ENCODE results near the gene KCNJ4.

KCNJ4 gene

GRCh38 chr22:38427465-38427864, 27.5 kb downstream of the KCNJ4 start:
- Histone ChIP-seq H3K4me1 (ENCODE audit: control insufficient read depth in 1 of 2, insufficient read depth in 2 of 2, low read length in 2 of 2) (no peaks in the 10 kb centered on the region), H4K91ac (ENCODE audit: low read depth, low read length) (no peak overlapping the region), H3K27me3 (ENCODE audit: insufficient read depth, low read length) (no peaks in the 10 kb centered on the region), H3K4ac (ENCODE audit: low read depth, low read length) (no peak overlapping the region), H3K14ac (ENCODE audit: low read length) (no peak overlapping the region), H2BK12ac (ENCODE audit: low read length) (no peak overlapping the region), H3K9ac (ENCODE audit: low read length) (no peak overlapping the region), H2BK5ac (ENCODE audit: low read depth, low read length, poor library complexity) (no peak overlapping the region), H3K79me2 (ENCODE audit: control insufficient read depth, insufficient read depth, low read length, poor library complexity) (no peaks in the 10 kb centered on the region), H3K18ac (ENCODE audit: low read length) (no peak overlapping the region), H4K8ac (ENCODE audit: low read depth, low read length) (no peak overlapping the region), H3K4me2 (ENCODE audit: low read length) (no peak overlapping the region), H3K27ac (ENCODE audit: low read depth, low read length) (no peak overlapping the region), H3K9me3 (ENCODE audit: insufficient read depth, low read depth, low read length) (no peaks in the 10 kb centered on the region), H2AK5ac (ENCODE audit: low read length) (no peak overlapping the region), H3K4me3 (ENCODE audit: low read depth, low read length) (peak overlapping the region; percentile 13), H3K79me1 (ENCODE audit: low read length) (no peaks in the 10 kb centered on the region), H3K23ac (ENCODE audit: low read length) (no peak overlapping the region), H2BK120ac (ENCODE audit: insufficient read depth, low read length, poor library complexity) (no peak overlapping the region), H2AFZ (ENCODE audit: insufficient read depth, low read length, poor library complexity) (no peak overlapping the region), H4K12ac (ENCODE audit: low read depth, low read length) (no peak overlapping the region), H3K36me3 (ENCODE audit: control insufficient read depth in 1 of 2, insufficient read depth in 2 of 2, low read length in 2 of 2) (no peaks in the 10 kb centered on the region)
- WGBS (ENCODE audit: extremely low coverage, insufficient coverage, insufficient read length) = no CpG with 5 or more reads among the region's 36 CpGs
- DNase-seq = no peak

- Histone ChIP-seq H3K36me3 (ENCODE audit: control insufficient read depth in 1 of 2, insufficient read depth in 2 of 2, low read length in 2 of 2) (no peaks in the 10 kb centered on the region), H3K4me1 (ENCODE audit: control insufficient read depth in 1 of 2, insufficient read depth in 2 of 2, low read length in 2 of 2) (no peaks in the 10 kb centered on the region), H3K4me3 (ENCODE audit: low read depth, low read length) (no peak overlapping the region), H2AFZ (ENCODE audit: insufficient read depth, low read length, poor library complexity) (no peak overlapping the region), H3K79me2 (ENCODE audit: control insufficient read depth, insufficient read depth, low read length, poor library complexity) (no peaks in the 10 kb centered on the region), H3K14ac (ENCODE audit: low read length) (no peak overlapping the region), H2BK5ac (ENCODE audit: low read depth, low read length, poor library complexity) (no peak overlapping the region), H4K12ac (ENCODE audit: low read depth, low read length) (no peak overlapping the region), H3K79me1 (ENCODE audit: low read length) (no peaks in the 10 kb centered on the region), H2BK120ac (ENCODE audit: insufficient read depth, low read length, poor library complexity) (no peak overlapping the region), H3K27me3 (ENCODE audit: insufficient read depth, low read length) (no peaks in the 10 kb centered on the region), H4K91ac (ENCODE audit: low read depth, low read length) (no peak overlapping the region), H4K8ac (ENCODE audit: low read depth, low read length) (no peak overlapping the region), H3K4me2 (ENCODE audit: low read length) (no peak overlapping the region), H3K9ac (ENCODE audit: low read length) (no peak overlapping the region), H2BK12ac (ENCODE audit: low read length) (no peak overlapping the region), H3K4ac (ENCODE audit: low read depth, low read length) (no peak overlapping the region), H3K18ac (ENCODE audit: low read length) (no peak overlapping the region), H3K9me3 (ENCODE audit: insufficient read depth, low read depth, low read length) (no peaks in the 10 kb centered on the region), H3K23ac (ENCODE audit: low read length) (no peak overlapping the region), H2AK5ac (ENCODE audit: low read length) (no peak overlapping the region), H3K27ac (ENCODE audit: low read depth, low read length) (no peak overlapping the region)
- DNase-seq = no peak
- no CpG with 5 or more reads among the region's 17 CpGs for WGBS (ENCODE audit: extremely low coverage, insufficient coverage, insufficient read length)
Observed at GRCh38 chr22:38426628-38427027, 28.4 kb downstream of the KCNJ4 start.

GRCh38 chr22:38424525-38425080, 30.4 kb downstream of the KCNJ4 start:
- H3K27ac ChIP-seq (ENCODE audit: low read depth, low read length) = no peak overlapping the region
- H2BK12ac ChIP-seq (ENCODE audit: low read length) = no peak overlapping the region
- no peak overlapping the region for H2BK120ac ChIP-seq (ENCODE audit: insufficient read depth, low read length, poor library complexity)
- no peaks in the 10 kb centered on the region for H3K79me1 ChIP-seq (ENCODE audit: low read length)
- no peak overlapping the region for H3K14ac ChIP-seq (ENCODE audit: low read length)
- H4K91ac ChIP-seq (ENCODE audit: low read depth, low read length) = no peak overlapping the region
- no peak overlapping the region for H3K23ac ChIP-seq (ENCODE audit: low read length)
- no peaks in the 10 kb centered on the region for H3K9me3 ChIP-seq (ENCODE audit: insufficient read depth, low read depth, low read length)
- H4K8ac ChIP-seq (ENCODE audit: low read depth, low read length) = no peak overlapping the region
- no peak overlapping the region for H3K4ac ChIP-seq (ENCODE audit: low read depth, low read length)
- WGBS (ENCODE audit: extremely low coverage, insufficient coverage, insufficient read length) = no CpG with 5 or more reads among the region's 12 CpGs
- no peak overlapping the region for H2AK5ac ChIP-seq (ENCODE audit: low read length)
- H3K4me1 ChIP-seq (ENCODE audit: control insufficient read depth in 1 of 2, insufficient read depth in 2 of 2, low read length in 2 of 2) = no peaks in the 10 kb centered on the region
- H3K27me3 ChIP-seq (ENCODE audit: insufficient read depth, low read length) = no peaks in the 10 kb centered on the region
- no peaks in the 10 kb centered on the region for H3K36me3 ChIP-seq (ENCODE audit: control insufficient read depth in 1 of 2, insufficient read depth in 2 of 2, low read length in 2 of 2)
- no peak overlapping the region for H3K18ac ChIP-seq (ENCODE audit: low read length)
- H3K79me2 ChIP-seq (ENCODE audit: control insufficient read depth, insufficient read depth, low read length, poor library complexity) = no peaks in the 10 kb centered on the region
- H2AFZ ChIP-seq (ENCODE audit: insufficient read depth, low read length, poor library complexity) = no peak overlapping the region
- no peak overlapping the region for H3K9ac ChIP-seq (ENCODE audit: low read length)
- H2BK5ac ChIP-seq (ENCODE audit: low read depth, low read length, poor library complexity) = no peak overlapping the region
- no peak overlapping the region for H3K4me3 ChIP-seq (ENCODE audit: low read depth, low read length)
- no peak for DNase-seq
- H4K12ac ChIP-seq (ENCODE audit: low read depth, low read length) = no peak overlapping the region
- no peak overlapping the region for H3K4me2 ChIP-seq (ENCODE audit: low read length)

- H3K4me2 ChIP-seq (ENCODE audit: low read length) = no peak overlapping the region
- H3K4ac ChIP-seq (ENCODE audit: low read depth, low read length) = no peak overlapping the region
- no peak overlapping the region for H2AK5ac ChIP-seq (ENCODE audit: low read length)
- no peaks in the 10 kb centered on the region for H3K36me3 ChIP-seq (ENCODE audit: control insufficient read depth in 1 of 2, insufficient read depth in 2 of 2, low read length in 2 of 2)
- no peaks in the 10 kb centered on the region for H3K27me3 ChIP-seq (ENCODE audit: insufficient read depth, low read length)
- no peaks in the 10 kb centered on the region for H3K79me2 ChIP-seq (ENCODE audit: control insufficient read depth, insufficient read depth, low read length, poor library complexity)
- no peak overlapping the region for H4K8ac ChIP-seq (ENCODE audit: low read depth, low read length)
- no peak overlapping the region for H2BK120ac ChIP-seq (ENCODE audit: insufficient read depth, low read length, poor library complexity)
- H4K12ac ChIP-seq (ENCODE audit: low read depth, low read length) = no peak overlapping the region
- H3K14ac ChIP-seq (ENCODE audit: low read length) = no peak overlapping the region
- WGBS (ENCODE audit: extremely low coverage, insufficient coverage, insufficient read length) = no CpG with 5 or more reads among the region's 18 CpGs
- no peak overlapping the region for H2BK12ac ChIP-seq (ENCODE audit: low read length)
- no peak overlapping the region for H3K4me3 ChIP-seq (ENCODE audit: low read depth, low read length)
- DNase-seq = no peak
- H4K91ac ChIP-seq (ENCODE audit: low read depth, low read length) = no peak overlapping the region
- H3K27ac ChIP-seq (ENCODE audit: low read depth, low read length) = no peak overlapping the region
- no peak overlapping the region for H3K18ac ChIP-seq (ENCODE audit: low read length)
- no peaks in the 10 kb centered on the region for H3K79me1 ChIP-seq (ENCODE audit: low read length)
- H3K9ac ChIP-seq (ENCODE audit: low read length) = no peak overlapping the region
- no peak overlapping the region for H2AFZ ChIP-seq (ENCODE audit: insufficient read depth, low read length, poor library complexity)
- H3K4me1 ChIP-seq (ENCODE audit: control insufficient read depth in 1 of 2, insufficient read depth in 2 of 2, low read length in 2 of 2) = no peaks in the 10 kb centered on the region
- H2BK5ac ChIP-seq (ENCODE audit: low read depth, low read length, poor library complexity) = no peak overlapping the region
- no peak overlapping the region for H3K23ac ChIP-seq (ENCODE audit: low read length)
- H3K9me3 ChIP-seq (ENCODE audit: insufficient read depth, low read depth, low read length) = no peaks in the 10 kb centered on the region
Observed at GRCh38 chr22:38423512-38424503, 31.2 kb downstream of the KCNJ4 start.

All from trophoblast cell (in vitro differentiated cells and primary cell).